ENCODE data around the gene NLRC5.
"Not testable (repeated sequence)": the region's sequence is repeated elsewhere in the genome, so short reads cannot be mapped to it uniquely, and the experiment has no call there.

The NLRC5 gene

GRCh38 chr16:57096793-57097192 is 107.4 kb downstream of the NLRC5 start:
- Histone ChIP-seq H3K4ac (ENCODE audit: low read depth in 1 of 2, low read length in 2 of 2) (no peak overlapping the region), H4K8ac (ENCODE audit: low read length) (no peak overlapping the region), H2AK5ac (ENCODE audit: low read length, severe bottlenecking) (no peak overlapping the region), H2BK120ac (ENCODE audit: low read depth, low read length) (no peak overlapping the region), H3K4me3 (ENCODE audit: insufficient read depth in 1 of 2, low read depth in 1 of 2, low read length in 2 of 2) (no peak overlapping the region), H3K9ac (ENCODE audit: low read length) (no peak overlapping the region), H3K23ac (ENCODE audit: low read length in 2 of 2) (no peak overlapping the region), H3K27me3 (ENCODE audit: control insufficient read depth in 1 of 2, insufficient read depth in 1 of 2, low read length in 2 of 2) (no peaks in the 10 kb centered on the region), H2BK15ac (ENCODE audit: low read depth, poor library complexity, severe bottlenecking) (no peak overlapping the region), H2BK12ac (ENCODE audit: low read length in 2 of 2) (no peak overlapping the region), H3K18ac (ENCODE audit: low read depth in 1 of 2, low read length in 2 of 2) (no peak overlapping the region), H3K4me1 (ENCODE audit: control insufficient read depth, insufficient read depth, low read depth, low read length) (peaks cover 16% of the 10 kb centered on the region), H2AFZ (ENCODE audit: low read depth, low read length) (no peak overlapping the region), H2BK5ac (ENCODE audit: low read depth, low read length, poor library complexity, severe bottlenecking) (no peak overlapping the region), H3K14ac (ENCODE audit: low read length in 2 of 2) (no peak overlapping the region), H3K79me1 (replicated peaks; ENCODE audit: low read length, poor library complexity, severe bottlenecking) (peaks cover 31% of the 10 kb centered on the region), H3K27ac (ENCODE audit: low read length, poor library complexity, severe bottlenecking) (no peak overlapping the region), H3K36me3 (ENCODE audit: control insufficient read depth in 1 of 2, insufficient read depth in 2 of 2, low read depth in 1 of 2, low read length in 2 of 2) (no peaks in the 10 kb centered on the region), H3K4me2 (ENCODE audit: low read length, poor library complexity, severe bottlenecking) (no peak overlapping the region), H4K91ac (ENCODE audit: low read length) (no peak overlapping the region), H3K9me3 (ENCODE audit: control insufficient read depth, low read length) (no peaks in the 10 kb centered on the region)
- DNase-seq: no peak
- whole genome bisulfite sequencing: 94% methylated on average over 2 of the region's 2 CpGs

- H3K9me3 ChIP-seq (ENCODE audit: control insufficient read depth, low read length): no peaks in the 10 kb centered on the region
Measured at GRCh38 chr16:57098188-57098841, 109.0 kb downstream of the NLRC5 start.

GRCh38 chr16:57099965-57100364 is 110.6 kb downstream of the NLRC5 start:
- H2BK15ac ChIP-seq (ENCODE audit: low read depth, poor library complexity, severe bottlenecking); H3K14ac ChIP-seq (ENCODE audit: low read length in 2 of 2); H2BK5ac ChIP-seq (ENCODE audit: low read depth, low read length, poor library complexity, severe bottlenecking); H3K18ac ChIP-seq (ENCODE audit: low read depth in 1 of 2, low read length in 2 of 2); H2BK12ac ChIP-seq (ENCODE audit: low read length in 2 of 2); H4K91ac ChIP-seq (ENCODE audit: low read length); H2AFZ ChIP-seq (ENCODE audit: low read depth, low read length); H3K27ac ChIP-seq (ENCODE audit: low read length, poor library complexity, severe bottlenecking); H3K9me3 ChIP-seq (ENCODE audit: control insufficient read depth, low read length); H3K4me2 ChIP-seq (ENCODE audit: low read length, poor library complexity, severe bottlenecking); H3K27me3 ChIP-seq (ENCODE audit: control insufficient read depth in 1 of 2, insufficient read depth in 1 of 2, low read length in 2 of 2); H3K4ac ChIP-seq (ENCODE audit: low read depth in 1 of 2, low read length in 2 of 2); H2BK120ac ChIP-seq (ENCODE audit: low read depth, low read length); H4K8ac ChIP-seq (ENCODE audit: low read length); H2AK5ac ChIP-seq (ENCODE audit: low read length, severe bottlenecking); H3K23ac ChIP-seq (ENCODE audit: low read length in 2 of 2); H3K36me3 ChIP-seq (ENCODE audit: control insufficient read depth in 1 of 2, insufficient read depth in 2 of 2, low read depth in 1 of 2, low read length in 2 of 2); H3K4me3 ChIP-seq (ENCODE audit: insufficient read depth in 1 of 2, low read depth in 1 of 2, low read length in 2 of 2); H3K9ac ChIP-seq (ENCODE audit: low read length); H3K4me1 ChIP-seq (ENCODE audit: control insufficient read depth, insufficient read depth, low read depth, low read length): not testable (repeated sequence)
- H3K79me1 ChIP-seq (replicated peaks; ENCODE audit: low read length, poor library complexity, severe bottlenecking): peaks cover 21% of the 10 kb centered on the region
- DNase-seq: peak; percentile 34
- 50% methylated on average over 6 of the region's 6 CpGs for WGBS

More at GRCh38 chr16:57098188-57098841, 109.0 kb downstream of the NLRC5 start:
- Histone ChIP-seq H3K27me3 (ENCODE audit: control insufficient read depth in 1 of 2, insufficient read depth in 1 of 2, low read length in 2 of 2) (no peaks in the 10 kb centered on the region), H2BK5ac (ENCODE audit: low read depth, low read length, poor library complexity, severe bottlenecking) (no peak overlapping the region), H4K8ac (ENCODE audit: low read length) (peak overlapping the region; percentile 38), H2AFZ (ENCODE audit: low read depth, low read length) (no peak overlapping the region), H2BK12ac (ENCODE audit: low read length in 2 of 2) (no peak overlapping the region), H3K27ac (ENCODE audit: low read length, poor library complexity, severe bottlenecking) (no peak overlapping the region), H3K23ac (ENCODE audit: low read length in 2 of 2) (no peak overlapping the region), H3K14ac (ENCODE audit: low read length in 2 of 2) (peak overlapping the region in 1 of 2 experiments; percentile 29), H3K4me3 (ENCODE audit: insufficient read depth in 1 of 2, low read depth in 1 of 2, low read length in 2 of 2) (no peak overlapping the region), H3K36me3 (ENCODE audit: control insufficient read depth in 1 of 2, insufficient read depth in 2 of 2, low read depth in 1 of 2, low read length in 2 of 2) (no peaks in the 10 kb centered on the region), H2BK120ac (ENCODE audit: low read depth, low read length) (no peak overlapping the region), H3K4ac (ENCODE audit: low read depth in 1 of 2, low read length in 2 of 2) (no peak overlapping the region), H2BK15ac (ENCODE audit: low read depth, poor library complexity, severe bottlenecking) (no peak overlapping the region), H3K18ac (ENCODE audit: low read depth in 1 of 2, low read length in 2 of 2) (peak overlapping the region in 1 of 2 experiments; percentile 54), H4K91ac (ENCODE audit: low read length) (no peak overlapping the region), H3K4me2 (ENCODE audit: low read length, poor library complexity, severe bottlenecking) (no peak overlapping the region), H3K79me1 (replicated peaks; ENCODE audit: low read length, poor library complexity, severe bottlenecking) (peaks cover 28% of the 10 kb centered on the region), H2AK5ac (ENCODE audit: low read length, severe bottlenecking) (no peak overlapping the region), H3K9ac (ENCODE audit: low read length) (no peak overlapping the region), H3K4me1 (ENCODE audit: control insufficient read depth, insufficient read depth, low read depth, low read length) (peaks cover 13% of the 10 kb centered on the region)
- no peak for DNase-seq
- 78% methylated on average over 14 of the region's 14 CpGs for WGBS

GRCh38 chr16:57100445-57100844 is 111.1 kb downstream of the NLRC5 start:
- H4K91ac ChIP-seq (ENCODE audit: low read length): no peak overlapping the region
- H4K8ac ChIP-seq (ENCODE audit: low read length): no peak overlapping the region
- H3K79me1 ChIP-seq (replicated peaks; ENCODE audit: low read length, poor library complexity, severe bottlenecking): peaks cover 21% of the 10 kb centered on the region
- no peaks in the 10 kb centered on the region for H3K9me3 ChIP-seq (ENCODE audit: control insufficient read depth, low read length)
- H3K27me3 ChIP-seq (ENCODE audit: control insufficient read depth in 1 of 2, insufficient read depth in 1 of 2, low read length in 2 of 2): no peaks in the 10 kb centered on the region
- H2AK5ac ChIP-seq (ENCODE audit: low read length, severe bottlenecking): no peak overlapping the region
- H2AFZ ChIP-seq (ENCODE audit: low read depth, low read length): no peak overlapping the region
- H2BK120ac ChIP-seq (ENCODE audit: low read depth, low read length): no peak overlapping the region
- H3K9ac ChIP-seq (ENCODE audit: low read length): no peak overlapping the region
- WGBS: 98% methylated on average over 1 of the region's 1 CpG
- H3K23ac ChIP-seq (ENCODE audit: low read length in 2 of 2): no peak overlapping the region
- H2BK12ac ChIP-seq (ENCODE audit: low read length in 2 of 2): no peak overlapping the region
- H3K4me3 ChIP-seq (ENCODE audit: insufficient read depth in 1 of 2, low read depth in 1 of 2, low read length in 2 of 2): no peak overlapping the region
- H2BK15ac ChIP-seq (ENCODE audit: low read depth, poor library complexity, severe bottlenecking): no peak overlapping the region
- H3K18ac ChIP-seq (ENCODE audit: low read depth in 1 of 2, low read length in 2 of 2): no peak overlapping the region
- H3K36me3 ChIP-seq (ENCODE audit: control insufficient read depth in 1 of 2, insufficient read depth in 2 of 2, low read depth in 1 of 2, low read length in 2 of 2): no peaks in the 10 kb centered on the region
- H3K4me2 ChIP-seq (ENCODE audit: low read length, poor library complexity, severe bottlenecking): no peak overlapping the region
- H2BK5ac ChIP-seq (ENCODE audit: low read depth, low read length, poor library complexity, severe bottlenecking): no peak overlapping the region
- DNase-seq: no peak
- no peak overlapping the region for H3K27ac ChIP-seq (ENCODE audit: low read length, poor library complexity, severe bottlenecking)
- H3K14ac ChIP-seq (ENCODE audit: low read length in 2 of 2): no peak overlapping the region
- H3K4ac ChIP-seq (ENCODE audit: low read depth in 1 of 2, low read length in 2 of 2): no peak overlapping the region
- H3K4me1 ChIP-seq (ENCODE audit: control insufficient read depth, insufficient read depth, low read depth, low read length): peaks cover 5% of the 10 kb centered on the region
